PFSK-1 (cell line): ENCODE results near the gene SLC39A6. TPM values are rescaled to one million over a fixed set of nuclear protein-coding genes. Genes with fewer than 3 reads are reported as not detected.
A peak's percentile ranks its signal among the peaks of the same experiment; 100 is the strongest.

ENCODE experiments used
- FOXP2 ChIP-seq: optimal IDR thresholded peaks from 2 replicates; pipeline ENCODE3; 2011; ENCODE audit warnings: borderline replicate concordance, control low read depth, inconsistent platforms; ENCODE audit not compliant: insufficient read depth; ENCODE audit errors: extremely low read length, extremely low read depth
- POLR2AphosphoS5 ChIP-seq: IDR thresholded peaks from 2 replicates; pipeline ENCODE4 v1.6.1; 2012; ENCODE audit warnings: low read depth, mild to moderate bottlenecking, control low read depth, low read length, moderate library complexity
- REST ChIP-seq, 2 experiments: IDR thresholded peaks; 2 replicates each; pipeline versions ENCODE4 v1.6.1 to v1.8.0; 2011 to 2012; ENCODE audit warnings: low read depth in 2 of 2, low read length in 2 of 2, control low read depth in 1 of 2, inconsistent platforms in 1 of 2, mild to moderate bottlenecking in 1 of 2, moderate library complexity in 1 of 2; ENCODE audit not compliant: insufficient read depth in 1 of 2
- SIN3A ChIP-seq: IDR thresholded peaks from 2 replicates; pipeline ENCODE4 v1.6.1; 2012; ENCODE audit warnings: mild to moderate bottlenecking, low read length, moderate library complexity, borderline replicate concordance; ENCODE audit not compliant: insufficient read depth
- TAF1 ChIP-seq: IDR thresholded peaks from 2 replicates; pipeline ENCODE4 v1.6.1; 2012; ENCODE audit warnings: low read length, control low read depth, borderline replicate concordance; ENCODE audit not compliant: insufficient read depth
- polyA plus RNA-seq: library from polyadenylated mRNA; unstranded; fragments of >200 nt; gene quantifications from one replicate; pipeline ENCODE4 v1.2.1, GENCODE V29; 2012; ENCODE audit warnings: low read depth, missing spikeins; ENCODE audit not compliant: insufficient read length

Gene SLC39A6
- 53.1 TPM for polyA plus RNA-seq

- TF ChIP-seq SIN3A, result peak; percentile 97; the same call in 1 of the 2 replicates
- TF ChIP-seq POLR2AphosphoS5, result peak; percentile 64
- TF ChIP-seq TAF1, result no peak
- 0 out of 4 replicates have a peak, but pooled peaks of 1 of the 2 experiments have one; percentile 23 for TF ChIP-seq REST (IDR thresholded peaks at IDR 0.05; ENCODE audit: insufficient read depth in 1 of 2, low read depth in 2 of 2, low read length in 2 of 2)
- TF ChIP-seq FOXP2, result peak; percentile 70
Measured at GRCh38 chr18:36129300-36130038, at the start of gene SLC39A6, which contains the start of gene ELP2. TSS of gene SLC39A6 (minus strand) at chr18:36129340. CDS start at chr18:36127007, 2,333 bp downstream. TSS of gene ELP2 (plus strand) at chr18:36129899. CDS start at chr18:36129934, 35 bp downstream.

- no peak for TF ChIP-seq TAF1
- TF ChIP-seq REST (IDR thresholded peaks at IDR 0.05; ENCODE audit: insufficient read depth in 1 of 2, low read depth in 2 of 2, low read length in 2 of 2), result no peak
- TF ChIP-seq SIN3A, result no peak
- TF ChIP-seq POLR2AphosphoS5, result no peak
- TF ChIP-seq FOXP2, result no peak
Measured at GRCh38 chr18:36177913-36178312, 48.8 kb upstream of the SLC39A6 start.

GRCh38 chr18:36176711-36177110 is 47.6 kb upstream of the SLC39A6 start:
- TF ChIP-seq SIN3A (peak; percentile 87; the same call in 1 of the 2 replicates), REST (IDR thresholded peaks at IDR 0.05; ENCODE audit: insufficient read depth in 1 of 2, low read depth in 2 of 2, low read length in 2 of 2) (no peak)

GRCh38 chr18:36176177-36176584 is 47.0 kb upstream of the SLC39A6 start:
- TF ChIP-seq FOXP2, result peak; percentile 71
- TF ChIP-seq SIN3A, result no peak

- TF ChIP-seq REST (IDR thresholded peaks at IDR 0.05; ENCODE audit: insufficient read depth in 1 of 2, low read depth in 2 of 2, low read length in 2 of 2), result no peak
- TF ChIP-seq FOXP2, result no peak
- no peak for TF ChIP-seq TAF1
- TF ChIP-seq SIN3A, result no peak
- TF ChIP-seq POLR2AphosphoS5, result no peak
Measured at GRCh38 chr18:36175481-36175880, 46.3 kb upstream of the SLC39A6 start.
